DMS153 (cell line): Measurements from ENCODE around the gene ASIC2.

Source experiments
- DNase-seq: peaks from one replicate; lab custom pipeline; 2025; lab: John Stamatoyannopoulos, UW

Gene ASIC2

DNA sequence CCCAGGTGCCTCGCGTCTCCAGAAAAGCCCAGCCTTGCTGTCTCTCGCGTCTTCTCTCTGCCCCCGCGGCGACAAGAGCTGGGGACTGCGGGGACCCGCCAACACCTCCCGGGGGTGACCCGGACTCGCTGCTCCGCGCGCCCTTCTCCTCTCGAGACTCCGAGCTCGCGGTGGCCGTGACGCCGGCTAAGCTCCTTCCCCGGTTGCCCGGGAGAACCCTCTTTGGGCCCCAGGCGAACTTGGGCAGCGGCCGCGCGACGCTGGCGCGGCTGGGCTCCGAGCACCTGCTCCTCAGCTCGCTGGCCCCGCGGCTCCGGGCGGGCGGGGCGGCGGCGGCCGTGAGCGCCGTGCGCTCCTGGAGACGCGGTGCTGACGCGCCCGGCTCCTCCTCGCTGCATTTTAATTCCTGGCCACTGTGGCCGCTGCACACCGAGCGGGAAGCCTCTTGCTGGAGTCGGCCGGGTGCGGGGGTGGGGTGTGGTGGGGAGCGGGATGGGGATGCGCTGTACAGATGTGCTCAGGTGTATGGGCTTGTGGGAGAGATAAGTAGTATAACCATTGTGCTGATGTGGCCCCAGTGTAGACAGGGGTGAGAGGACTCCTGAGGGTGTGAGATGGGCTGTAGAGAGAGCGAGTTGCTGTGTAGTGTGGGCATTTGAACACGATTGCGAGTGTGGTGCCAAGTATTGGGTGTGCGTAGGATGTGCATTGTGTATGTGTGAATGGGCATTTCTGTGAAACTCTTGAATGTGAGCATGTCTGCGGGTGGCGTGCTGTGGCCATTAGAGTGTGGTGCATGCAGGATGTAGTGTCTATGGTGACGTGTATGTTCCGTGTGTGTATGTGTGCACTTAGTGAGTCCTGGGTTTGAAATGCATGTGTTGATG, at the start of gene ASIC2:
TSS of gene ASIC2 (minus strand) at position 315 of the 887 bp plus-strand sequence.
- no peak for DNase-seq

DNA sequence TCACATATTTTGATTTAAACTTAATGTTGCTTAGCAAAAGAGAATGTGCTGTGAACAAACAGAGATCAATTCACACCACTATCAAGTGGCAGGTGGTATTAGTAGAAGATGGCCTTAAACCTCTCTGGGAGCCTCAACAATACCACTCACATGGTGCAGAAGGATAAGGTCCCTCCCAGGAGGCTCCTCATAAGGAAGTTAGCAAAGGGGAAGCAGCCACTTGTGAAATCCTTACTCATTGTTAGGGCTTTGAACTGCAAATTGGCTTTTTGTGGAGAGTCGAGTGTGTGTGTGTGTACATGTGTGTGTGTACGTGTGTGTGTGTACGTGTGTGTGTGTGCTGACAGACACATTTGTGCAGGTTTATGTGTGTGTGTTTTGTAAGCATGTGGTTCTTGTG, 48.9 kb upstream of the ASIC2 start:
- DNase-seq, result no peak

GRCh38 chr17:33338242-33338641, 45.1 kb upstream of the ASIC2 start:
- no peak for DNase-seq

DNA sequence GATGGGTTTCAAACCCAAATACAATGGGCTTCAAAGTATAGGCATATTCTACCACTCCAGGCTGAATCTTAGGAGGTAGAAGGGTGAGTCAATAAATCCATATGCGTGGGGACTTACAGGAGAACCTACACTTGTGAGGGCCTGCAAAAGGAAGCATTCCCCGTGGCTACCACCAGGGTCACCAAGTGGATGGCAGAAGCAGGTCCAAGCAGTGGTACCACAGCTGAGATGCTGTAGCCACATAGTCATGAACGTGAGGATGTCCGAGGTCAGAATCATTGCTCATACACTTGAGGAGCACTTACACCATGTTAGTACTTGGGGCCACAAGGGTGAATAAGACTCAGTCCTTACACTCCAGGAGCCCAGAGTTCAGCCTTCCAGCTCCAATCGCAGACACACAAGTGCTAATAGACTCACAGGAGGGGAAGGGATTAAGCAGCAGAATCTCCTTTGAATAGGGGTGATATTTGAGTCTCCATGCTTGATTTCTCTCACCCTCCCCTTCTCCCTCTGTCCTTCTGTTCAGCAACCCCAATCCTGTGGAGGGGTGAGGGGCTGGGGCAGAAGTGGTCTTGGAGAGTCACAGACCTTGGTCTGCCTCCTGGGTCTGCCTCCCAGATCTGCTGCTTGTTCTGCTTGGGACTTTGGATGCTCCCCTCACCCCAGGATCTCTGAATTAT, 42.5 kb upstream of the ASIC2 start:
- DNase-seq, result no peak

GRCh38 chr17:33334703-33335102, 41.6 kb upstream of the ASIC2 start:
- DNase-seq, result no peak

- DNase-seq, result no peak
These were observed 37.8 kb upstream of the ASIC2 start for GRCh38 chr17:33330877-33331276.

- no peak for DNase-seq
These were observed 35.0 kb upstream of the ASIC2 start for GRCh38 chr17:33328129-33328528.

DNA sequence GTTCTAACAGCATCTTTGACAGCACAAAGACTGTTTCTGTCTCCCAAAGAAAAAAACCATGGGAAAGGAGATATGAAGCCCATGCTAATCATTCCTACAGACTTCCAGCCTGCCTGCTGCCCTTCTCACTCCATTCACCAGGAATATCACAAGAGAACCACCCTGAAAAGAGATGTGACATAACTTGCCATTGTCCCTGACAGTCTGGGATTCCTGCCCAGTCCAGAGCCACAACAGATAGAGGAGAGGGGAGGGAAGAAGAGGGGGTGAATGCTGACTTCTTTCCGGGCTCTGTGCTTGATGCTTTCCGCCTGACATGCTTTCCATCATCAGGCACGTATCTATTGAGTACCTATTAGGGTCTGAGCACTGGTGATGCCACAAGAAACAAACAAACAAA, 31.6 kb upstream of the ASIC2 start:
- no peak for DNase-seq

GRCh38 chr17:33322063-33322462, 29.0 kb upstream of the ASIC2 start:
- no peak for DNase-seq

DNA sequence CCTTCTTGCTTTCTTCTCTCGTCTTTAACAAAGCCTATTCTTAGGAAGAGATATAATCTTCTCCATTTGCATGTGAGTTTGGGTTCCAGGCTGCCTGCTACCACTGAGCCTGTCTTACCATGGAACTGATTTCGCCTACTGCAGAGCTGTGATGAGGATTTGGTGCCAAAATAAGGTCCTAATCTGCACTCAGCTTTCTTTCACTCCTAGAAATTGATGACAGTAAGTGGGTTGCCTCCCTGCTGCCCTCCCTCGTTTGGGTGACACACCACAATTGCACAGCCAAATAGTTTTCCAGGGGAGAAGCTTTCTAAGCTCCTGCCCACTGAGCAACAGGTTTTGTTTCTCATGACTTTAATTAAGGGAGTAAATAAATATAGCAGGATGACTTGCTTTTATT, 25.1 kb upstream of the ASIC2 start:
- no peak for DNase-seq

GRCh38 chr17:33316746-33317145, 23.7 kb upstream of the ASIC2 start:
- DNase-seq, result no peak

DNA sequence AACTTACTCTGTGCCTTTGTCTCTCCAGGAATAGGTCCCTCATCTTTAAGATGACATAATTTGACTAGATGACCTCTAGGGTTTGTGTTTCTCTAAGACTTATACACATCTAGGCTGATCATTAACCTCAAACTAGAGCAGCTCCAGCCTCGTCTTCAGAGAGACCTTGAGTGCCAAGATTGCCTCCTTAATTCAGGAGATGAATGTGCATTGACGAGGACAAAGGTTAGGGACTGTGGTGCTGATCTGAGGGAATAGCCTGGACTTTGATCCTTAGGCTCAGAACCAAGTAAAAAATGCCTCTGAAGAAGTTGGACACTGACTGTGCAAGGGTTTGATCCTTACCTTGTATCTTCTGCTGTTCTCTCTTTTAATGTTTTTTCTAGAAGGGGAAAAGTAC, 17.2 kb upstream of the ASIC2 start:
- DNase-seq, result no peak

DNA sequence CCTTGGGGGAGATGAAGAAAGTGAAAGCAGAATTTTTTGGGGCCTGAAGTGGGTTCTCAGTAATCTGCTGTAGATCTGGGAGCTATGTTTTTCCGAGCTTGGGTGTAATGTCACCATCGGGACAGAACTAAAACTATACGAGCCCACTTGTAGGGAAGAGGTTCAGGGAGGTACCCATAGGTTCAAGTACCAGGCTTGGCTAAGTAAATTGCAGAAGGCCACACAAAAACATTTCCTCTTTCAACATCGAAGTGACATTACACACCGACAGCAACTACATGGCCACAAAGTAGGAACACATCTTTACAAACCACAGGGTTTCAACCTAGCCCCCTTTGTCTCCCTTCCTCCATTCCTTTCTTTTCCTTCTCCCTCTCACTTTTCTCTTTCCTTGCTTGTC, 10.2 kb upstream of the ASIC2 start:
- DNase-seq, result no peak

GRCh38 chr17:33302394-33302793, 9.3 kb upstream of the ASIC2 start:
- peak; percentile 53 for DNase-seq

GRCh38 chr17:33300241-33300640, 7.1 kb upstream of the ASIC2 start:
- DNase-seq, result no peak

DNA sequence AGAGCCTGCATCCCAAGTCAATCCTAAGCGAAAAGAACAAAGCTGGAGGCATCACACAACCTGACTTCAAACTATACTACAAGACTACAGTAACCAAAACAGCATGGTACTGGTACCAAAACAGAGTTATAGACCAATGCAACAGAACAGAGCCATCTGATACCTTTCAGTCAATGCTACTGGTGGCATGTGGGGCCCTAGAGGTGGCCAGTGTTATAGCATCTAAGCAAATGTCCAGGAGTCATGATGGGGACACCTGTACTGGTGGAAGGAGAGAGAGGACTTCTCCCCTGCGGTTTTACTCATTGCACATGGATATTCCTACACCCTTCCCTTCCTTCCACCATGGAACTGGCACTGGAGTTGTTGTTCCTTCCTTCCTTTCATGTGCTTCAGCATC, 6.0 kb upstream of the ASIC2 start:
- DNase-seq, result no peak

DNA sequence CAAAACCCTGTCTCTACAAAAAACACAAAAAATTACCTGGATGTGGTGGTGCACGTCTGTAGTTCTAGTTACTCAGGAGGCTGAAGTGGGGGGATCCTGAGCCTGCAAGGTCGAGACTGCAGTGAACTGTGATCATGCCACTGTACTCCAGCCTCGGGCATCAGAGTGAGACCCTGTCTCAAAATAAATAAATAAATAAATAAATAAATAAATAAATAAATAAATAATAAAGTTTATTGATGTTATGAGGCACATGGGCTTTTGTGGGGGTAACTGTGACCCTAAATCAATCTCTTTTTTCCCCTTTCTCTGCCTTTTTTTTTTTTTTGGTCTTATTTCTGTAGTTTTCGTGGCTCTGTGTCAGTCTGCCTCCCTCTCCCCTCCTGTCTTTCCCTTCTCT, 4.5 kb upstream of the ASIC2 start:
- DNase-seq, result no peak

GRCh38 chr17:33294994-33295393, 1.9 kb upstream of the ASIC2 start:
- no peak for DNase-seq

DNA sequence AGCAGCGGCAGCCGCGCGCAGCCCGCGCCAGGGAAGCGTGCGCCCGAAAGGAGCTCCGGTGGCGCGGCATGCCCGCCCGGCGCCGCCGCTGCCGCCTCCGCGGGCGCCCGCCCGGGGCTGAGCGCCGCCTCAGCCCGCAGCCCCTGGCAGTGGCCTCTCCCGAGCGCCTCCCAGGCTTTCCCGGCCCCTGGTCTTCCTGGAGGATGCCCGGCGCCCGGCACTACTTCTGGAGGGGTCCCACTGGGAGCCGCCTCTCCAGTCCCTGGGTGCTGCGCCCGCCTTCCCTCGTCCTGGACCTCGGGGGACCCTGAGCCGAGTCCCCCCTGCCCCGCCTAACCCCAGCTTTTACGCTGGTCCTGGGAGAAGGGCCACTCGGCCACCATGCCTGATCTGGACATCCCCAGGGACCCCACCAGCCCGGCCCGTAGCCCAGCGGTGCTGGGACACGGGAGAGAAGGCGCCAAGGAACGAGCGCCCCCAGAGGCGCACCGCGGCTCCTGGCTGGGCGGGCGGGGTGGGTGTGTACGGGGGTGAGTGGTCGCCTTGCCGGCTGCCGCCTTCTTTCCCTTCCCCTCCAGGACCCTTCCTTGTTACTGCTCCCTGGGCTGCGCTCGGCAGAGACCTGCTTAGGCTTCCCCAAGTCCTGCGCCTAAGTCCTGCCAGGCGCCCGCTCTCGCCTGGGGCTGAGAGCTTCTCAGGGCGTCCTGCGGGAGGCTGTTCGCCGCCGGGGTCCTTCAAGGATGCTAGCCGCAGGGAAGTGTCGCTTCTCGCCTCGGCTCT, 704 bp downstream of the ASIC2 start:
- no peak for DNase-seq

DNA sequence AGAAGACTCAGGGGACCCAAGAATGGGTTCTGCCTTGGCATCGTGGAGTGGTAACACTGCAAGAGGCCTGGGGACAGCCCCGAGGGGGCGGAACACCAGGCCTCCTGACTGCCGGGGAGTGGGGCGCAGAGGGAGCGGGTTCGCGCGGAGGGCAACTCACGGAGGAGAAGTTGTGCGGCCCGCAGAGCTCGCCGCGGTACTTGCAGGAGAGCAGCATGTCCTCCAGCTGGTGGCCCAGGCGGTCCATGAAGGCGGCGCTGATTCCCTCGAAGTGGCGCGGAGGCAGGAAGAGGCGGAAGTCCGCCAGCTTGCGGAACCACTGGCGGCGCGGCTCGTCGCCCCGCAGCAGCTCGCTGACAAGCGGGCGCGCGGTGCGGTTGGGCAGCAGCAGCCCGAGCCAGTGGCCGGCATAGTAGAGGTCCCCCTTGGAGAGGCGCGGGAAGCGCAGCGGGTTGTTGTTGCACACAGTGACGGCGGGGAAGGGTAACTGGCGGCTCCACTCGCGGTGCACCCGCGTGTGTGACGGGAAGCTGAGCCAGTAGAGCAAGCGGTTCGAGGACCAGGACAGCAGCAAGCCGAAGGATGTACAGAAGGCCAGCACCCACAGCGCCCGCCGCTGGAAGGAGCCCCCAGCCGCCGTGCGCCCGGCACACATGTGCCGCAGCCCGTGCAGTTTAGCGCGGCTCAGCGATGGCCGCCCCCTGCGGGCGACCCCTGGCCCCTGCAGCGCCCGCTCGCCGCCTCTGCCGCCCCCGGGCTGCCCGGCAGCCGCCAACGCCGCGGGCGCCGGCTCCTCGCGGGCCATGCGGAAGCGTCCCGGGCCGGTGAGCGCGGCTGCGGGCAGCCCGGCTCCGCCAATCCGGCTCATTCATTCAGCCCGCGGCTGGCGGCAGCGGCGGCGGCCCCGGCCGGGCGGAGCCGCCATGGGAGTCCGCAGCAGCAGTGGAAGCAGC, 1.6 kb downstream of the ASIC2 start:
- DNase-seq, result no peak

DNA sequence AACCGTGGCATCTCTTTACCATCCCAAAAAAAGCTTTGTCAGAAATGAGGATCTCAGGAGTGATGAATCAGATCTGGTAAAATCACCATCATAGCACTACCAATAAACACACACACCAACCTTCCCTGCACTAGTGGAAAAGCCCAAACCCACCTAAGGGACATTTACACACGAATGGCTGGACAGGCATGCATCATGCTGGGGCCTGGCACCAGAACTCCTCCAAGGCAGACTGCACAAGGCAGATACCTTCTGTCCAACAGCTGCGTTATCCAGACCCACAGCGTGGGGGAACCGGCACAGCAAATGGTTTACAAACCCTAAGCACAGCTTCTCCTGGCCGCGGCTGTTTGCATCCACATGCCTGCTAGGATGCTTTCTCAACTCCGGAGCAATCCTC, 2.8 kb downstream of the ASIC2 start:
- no peak for DNase-seq

GRCh38 chr17:33288954-33289353, 4.1 kb downstream of the ASIC2 start:
- no peak for DNase-seq
